GM19025 (cell line): ENCODE measurements around the gene ADD2.
"Not testable (repeated sequence)": the region's sequence is repeated elsewhere in the genome, so short reads cannot be mapped to it uniquely, and the experiment has no call there.

Experiments used
- ATAC-seq: cut with Tn5 transposase; IDR thresholded peaks from one replicate; pipeline ENCODE4 v1.9.1; 2021; ENCODE audit warnings: mild to moderate bottlenecking, low read depth, moderate library complexity; ENCODE audit not compliant: unreplicated experiment

ADD2 gene

DNA sequence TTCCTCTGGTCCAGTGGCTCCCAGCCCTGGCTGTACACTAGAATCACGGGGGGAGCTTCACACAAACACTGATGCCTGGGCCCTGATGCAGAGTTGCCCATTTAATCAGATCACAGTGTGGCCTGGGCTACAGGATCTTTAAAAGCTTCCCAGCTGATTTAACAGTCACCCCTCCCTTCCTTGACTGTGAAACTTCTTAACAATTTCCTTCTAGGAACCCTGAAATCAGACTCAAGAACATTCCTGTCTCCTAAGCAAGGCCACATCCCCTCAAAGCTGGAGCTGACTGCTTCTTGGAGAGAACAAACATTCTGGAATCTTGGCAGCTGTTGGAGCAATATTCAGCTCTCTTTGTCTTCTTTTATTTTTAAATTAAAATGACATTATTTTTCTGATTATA is 88.7 kb downstream of the ADD2 start:
- ATAC-seq = no peak

- no peak for ATAC-seq
Measured at GRCh38 chr2:70678576-70679143, 89.3 kb downstream of the ADD2 start.

GRCh38 chr2:70676301-70677035 is 91.5 kb downstream of the ADD2 start:
- no peak for ATAC-seq

DNA sequence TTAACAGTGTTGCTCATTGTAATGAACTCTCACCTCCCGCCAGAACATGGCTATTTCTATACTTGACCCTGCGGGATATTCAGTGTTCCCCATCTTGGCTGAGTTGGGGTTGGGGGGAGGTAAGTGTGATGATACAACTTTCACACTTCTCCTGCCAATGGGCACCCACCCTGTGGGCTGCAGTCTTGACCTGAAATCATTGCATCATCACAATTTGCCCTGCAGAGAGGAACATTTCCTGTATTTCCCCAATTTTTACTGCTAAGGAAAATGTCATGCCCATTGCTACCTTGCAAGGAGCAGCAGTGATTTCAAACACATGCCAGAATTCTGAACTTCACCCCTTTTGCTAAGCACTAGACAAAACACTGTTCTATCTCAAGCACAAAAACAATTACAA is 92.1 kb downstream of the ADD2 start:
- no peak for ATAC-seq

GRCh38 chr2:70674636-70675430 is 93.2 kb downstream of the ADD2 start:
- no peak for ATAC-seq

- no peak for ATAC-seq
Measured at GRCh38 chr2:70673041-70673647, 94.9 kb downstream of the ADD2 start.

GRCh38 chr2:70671092-70671675 is 96.8 kb downstream of the ADD2 start:
- ATAC-seq = no peak

GRCh38 chr2:70670626-70671025 is 97.4 kb downstream of the ADD2 start:
- ATAC-seq = no peak

GRCh38 chr2:70670202-70670601 is 97.8 kb downstream of the ADD2 start:
- no peak for ATAC-seq

GRCh38 chr2:70668911-70669310 is 99.1 kb downstream of the ADD2 start:
- no peak for ATAC-seq

DNA sequence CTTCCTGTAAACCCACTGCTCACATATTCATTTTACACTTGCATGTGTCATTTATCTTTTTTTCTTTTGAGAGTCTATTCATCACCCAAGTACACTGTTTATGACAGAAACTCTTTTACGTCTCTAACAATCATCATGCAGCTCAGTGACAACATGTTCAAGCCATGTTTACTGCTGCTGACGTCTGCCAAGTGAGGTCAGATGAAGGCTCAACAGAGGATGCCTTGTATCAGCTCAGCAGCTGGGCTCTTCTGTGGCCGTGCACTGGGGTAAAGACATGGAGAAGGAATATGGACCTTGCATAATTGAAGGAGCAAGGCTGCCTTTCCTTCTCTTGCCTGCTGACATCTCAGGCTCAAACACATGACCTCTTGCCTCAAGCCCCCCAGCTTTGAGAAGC is 99.6 kb downstream of the ADD2 start:
- no peak for ATAC-seq

DNA sequence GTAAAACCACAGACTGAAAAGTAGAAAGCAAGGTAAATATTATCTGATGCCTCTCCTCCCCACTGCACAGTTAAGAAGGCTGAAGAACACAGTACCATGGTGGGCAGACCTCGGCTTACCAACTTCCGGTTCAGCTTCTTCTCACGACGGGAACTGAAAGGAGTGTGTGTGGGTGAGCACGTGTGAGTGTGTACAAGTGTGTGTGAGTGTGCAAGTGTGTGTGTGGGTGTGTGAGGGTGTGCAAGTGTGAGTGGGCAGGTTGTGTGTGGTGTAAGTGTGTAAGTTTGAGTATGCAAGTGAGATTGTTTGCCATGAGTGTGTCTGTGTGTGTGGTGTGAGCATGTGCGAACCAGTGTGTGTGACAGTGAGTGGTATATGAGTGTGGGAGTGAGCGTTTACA is 103.5 kb downstream of the ADD2 start:
- ATAC-seq = no peak

GRCh38 chr2:70663411-70663810 is 104.6 kb downstream of the ADD2 start:
- ATAC-seq = no peak

GRCh38 chr2:70659551-70659950 is 108.4 kb downstream of the ADD2 start:
- ATAC-seq = no peak

DNA sequence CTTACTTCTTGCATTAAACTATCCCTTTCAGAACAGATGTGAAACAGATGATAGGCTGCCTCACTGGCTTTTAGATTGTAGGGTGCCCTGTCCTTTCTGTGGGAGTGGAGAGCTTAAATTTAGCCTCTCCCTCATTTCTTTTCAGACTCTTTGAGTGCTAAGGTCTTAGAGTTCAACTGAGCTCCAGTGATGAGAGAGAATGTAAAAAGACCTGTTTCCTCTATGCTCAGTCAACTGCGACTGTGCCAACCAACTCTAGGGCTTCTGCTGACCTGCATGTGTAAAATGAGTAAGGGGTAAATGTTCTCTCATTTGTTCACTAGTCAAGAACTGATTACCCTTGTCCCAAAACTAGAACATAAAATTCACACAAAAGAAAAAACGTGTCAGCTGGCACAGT is 109.5 kb downstream of the ADD2 start:
- ATAC-seq = no peak

DNA sequence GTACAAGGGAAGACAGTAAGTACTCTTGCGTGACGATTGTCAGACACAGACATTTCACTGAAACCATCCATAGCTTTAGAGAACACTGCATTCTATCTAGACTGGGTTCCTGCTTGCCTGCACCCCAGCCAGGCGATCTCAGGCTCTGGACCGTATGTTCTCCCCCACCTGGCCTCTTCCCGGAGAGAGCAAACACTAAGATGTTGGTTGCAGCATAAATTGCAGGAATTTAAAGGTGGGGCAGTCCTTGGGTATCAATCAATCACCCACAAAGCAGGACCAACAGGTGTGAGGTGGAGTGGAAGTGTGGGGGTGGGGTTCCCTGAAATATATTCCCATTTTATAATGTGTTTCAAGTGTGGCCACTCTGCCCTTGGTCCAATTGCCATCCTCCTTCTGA is 110.8 kb downstream of the ADD2 start:
- no peak for ATAC-seq

DNA sequence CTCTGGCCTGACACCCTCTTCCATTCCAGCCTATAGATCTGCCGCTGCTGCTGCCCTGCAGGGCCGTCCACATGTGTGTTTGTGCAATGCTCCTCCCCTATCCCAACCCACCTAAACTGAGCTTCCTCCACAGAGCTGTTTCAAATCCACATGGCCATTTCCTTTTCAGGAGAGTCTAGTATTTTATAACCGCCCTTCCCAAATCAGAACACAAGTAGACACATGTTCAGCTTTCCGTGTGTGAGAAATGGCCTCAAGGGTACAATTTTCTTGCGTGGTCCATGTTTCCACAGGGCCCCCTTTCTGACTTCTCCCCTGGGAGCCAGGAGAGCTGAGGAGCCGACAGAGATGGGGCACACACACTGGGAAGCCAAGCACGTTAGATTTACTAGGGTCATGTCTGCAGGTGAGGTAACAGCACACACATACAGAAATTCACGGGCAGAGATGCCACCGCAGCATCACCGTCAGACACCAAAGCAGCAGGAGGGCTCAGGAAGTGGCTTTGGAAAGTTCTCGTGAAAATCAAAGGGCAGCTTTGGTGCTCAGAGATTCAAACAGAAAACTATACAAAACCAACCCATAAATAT is 111.5 kb downstream of the ADD2 start:
- ATAC-seq = no peak

DNA sequence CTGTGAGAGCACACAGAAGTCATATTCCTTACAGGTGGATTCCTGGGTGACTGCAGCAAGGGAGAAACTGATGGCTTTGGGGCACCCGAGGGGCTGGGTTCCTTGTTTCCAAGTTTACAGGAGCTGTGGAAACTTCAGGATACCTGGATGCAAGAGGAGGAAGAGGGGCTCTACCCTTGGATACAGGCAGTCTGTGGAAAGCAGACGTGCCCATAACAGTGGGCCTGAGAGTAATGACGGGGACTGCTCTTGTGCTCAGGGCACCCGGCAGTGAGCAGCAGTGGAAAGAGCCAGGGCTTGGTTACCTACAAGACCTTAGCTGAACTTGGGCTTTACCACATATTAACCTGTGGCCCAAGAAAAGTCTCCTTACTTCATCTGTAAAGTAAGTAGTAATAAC is 112.2 kb downstream of the ADD2 start:
- ATAC-seq = no peak

DNA sequence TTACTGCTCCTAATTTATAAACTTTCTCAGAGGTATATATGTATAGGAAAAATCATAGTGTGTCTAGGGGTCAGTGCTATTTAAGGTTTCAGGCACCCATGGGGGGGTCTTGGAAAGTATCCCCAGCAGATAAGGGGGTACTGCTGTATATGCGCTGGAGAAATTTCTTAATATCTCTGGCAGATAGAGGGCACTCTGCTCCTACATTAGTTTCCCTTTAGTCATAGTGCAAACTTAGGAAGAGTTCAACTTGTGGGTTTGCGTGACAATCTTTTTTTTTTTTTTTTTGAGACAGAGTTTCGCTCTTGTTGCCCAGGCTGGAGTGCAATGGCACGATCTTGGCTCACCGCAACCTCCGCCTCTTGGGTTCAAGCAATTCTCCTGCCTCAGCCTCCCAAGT is 112.8 kb downstream of the ADD2 start:
- not testable (repeated sequence) for ATAC-seq

DNA sequence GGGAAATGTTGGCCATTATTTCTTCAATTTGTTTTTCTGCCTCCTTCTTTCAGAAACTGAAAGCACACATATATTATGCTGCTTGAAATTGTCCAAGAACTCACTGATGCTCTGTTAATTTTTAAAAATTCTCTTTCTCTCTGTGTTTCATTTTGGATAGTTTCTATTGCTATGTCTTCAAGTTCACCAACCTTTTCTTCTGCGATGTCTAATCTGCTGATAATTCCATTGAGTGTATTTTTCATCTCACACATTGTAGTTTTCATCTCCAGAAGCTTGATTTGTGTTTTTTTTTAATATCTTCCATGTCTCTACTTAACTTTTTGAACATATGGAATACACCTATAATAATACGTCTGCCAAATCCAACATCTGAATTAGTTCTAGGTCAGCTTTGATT is 116.3 kb downstream of the ADD2 start:
- no peak for ATAC-seq

DNA sequence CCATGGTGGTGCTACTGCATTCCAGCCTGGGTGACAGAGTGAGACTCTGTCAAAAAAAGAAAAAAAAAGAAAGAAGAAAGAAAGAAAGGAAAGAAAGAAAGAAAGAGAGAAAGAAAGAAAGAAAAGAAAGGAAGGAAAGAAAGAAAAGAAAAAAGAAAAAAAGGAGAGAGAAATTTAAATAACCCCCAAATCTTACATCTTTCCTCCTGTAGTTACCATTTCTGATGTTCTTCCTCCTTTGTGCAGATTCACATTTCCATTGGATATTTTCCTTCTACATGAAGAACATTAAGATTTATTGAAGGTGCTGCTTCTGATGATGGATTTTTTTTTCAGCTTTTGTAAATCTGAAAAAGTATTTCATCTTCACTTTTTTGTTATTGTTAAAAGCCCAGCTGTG is 117.0 kb downstream of the ADD2 start:
- no peak for ATAC-seq
